HG03460 (cell line): ENCODE measurements around the gene TMEM184B.

Experiments used
- ATAC-seq: cut with Tn5 transposase; IDR thresholded peaks from one replicate; pipeline ENCODE4 v1.9.1; 2021; ENCODE audit not compliant: unreplicated experiment

Gene TMEM184B

GRCh38 chr22:38207898-38208432, 64.8 kb downstream of the TMEM184B start:
- no peak for ATAC-seq

- no peak for ATAC-seq
Observed at GRCh38 chr22:38205261-38206128, 67.3 kb downstream of the TMEM184B start.

DNA sequence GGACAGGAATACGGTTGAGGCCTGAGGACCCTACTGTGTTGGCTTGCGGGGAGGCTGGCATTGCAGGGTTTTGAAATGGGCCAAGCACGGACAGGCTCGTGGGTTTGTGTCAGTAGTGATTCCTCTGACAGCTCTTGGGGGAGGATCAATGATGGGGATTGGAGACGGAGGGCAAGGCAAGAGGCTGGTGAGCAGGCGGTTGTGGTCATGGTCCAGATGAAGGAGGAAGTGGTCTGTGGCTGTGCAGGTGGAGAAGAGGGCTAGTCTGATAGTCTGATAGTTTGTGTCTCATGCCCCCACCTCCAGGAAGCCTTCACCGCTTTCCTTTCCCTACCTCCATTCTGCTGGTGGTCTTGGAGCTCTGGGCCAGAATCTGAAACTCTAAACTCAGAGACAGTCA, 68.0 kb downstream of the TMEM184B start:
- ATAC-seq, result no peak

GRCh38 chr22:38203855-38204514, 68.8 kb downstream of the TMEM184B start:
- ATAC-seq, result no peak

DNA sequence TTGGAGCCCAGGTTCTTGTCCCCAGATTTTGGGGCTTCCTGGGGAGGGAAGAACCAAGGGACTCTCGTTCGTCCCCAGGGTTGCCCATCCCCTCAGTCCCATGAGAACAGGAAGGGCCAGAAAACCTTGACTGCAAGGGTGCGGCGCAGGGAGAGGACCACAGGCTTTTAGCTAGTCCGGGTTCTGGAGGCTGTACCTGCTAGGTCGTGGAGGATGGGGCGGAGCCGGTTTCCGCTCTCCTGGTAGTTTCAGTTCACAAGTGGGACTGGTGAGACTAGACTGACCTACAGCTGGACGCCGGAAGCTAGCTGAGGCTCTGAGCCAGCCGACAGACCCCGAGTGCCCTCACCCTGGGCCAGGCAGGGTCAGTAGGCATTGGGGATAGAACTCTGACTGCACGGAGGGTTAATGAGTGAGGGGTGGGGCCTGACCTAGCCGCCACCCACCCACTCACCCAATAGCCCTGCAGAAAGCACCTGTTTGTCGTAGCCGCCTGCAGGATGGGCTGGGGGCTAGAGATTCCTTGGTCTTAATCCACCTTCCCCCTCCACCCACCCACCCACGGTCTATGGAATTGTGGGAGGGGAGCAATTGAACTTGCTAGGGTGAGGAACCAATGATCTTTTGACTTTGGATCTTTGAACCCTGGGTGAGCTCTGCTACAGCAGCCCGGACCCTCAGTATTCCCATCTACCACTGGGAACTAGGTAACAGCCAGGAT, 69.6 kb downstream of the TMEM184B start:
- no peak for ATAC-seq

- peak; percentile 16 for ATAC-seq
Observed at GRCh38 chr22:38202437-38203089, 70.2 kb downstream of the TMEM184B start.

GRCh38 chr22:38201711-38202436, 70.9 kb downstream of the TMEM184B start, which contains the start of gene MAFF:
Gene MAFF, plus strand, starts transcription at chr22:38201994. Its CDS starts 11,860 bp downstream, at chr22:38213854.
- ATAC-seq, result peak; percentile 42

GRCh38 chr22:38201371-38201710, 71.5 kb downstream of the TMEM184B start:
- no peak for ATAC-seq

DNA sequence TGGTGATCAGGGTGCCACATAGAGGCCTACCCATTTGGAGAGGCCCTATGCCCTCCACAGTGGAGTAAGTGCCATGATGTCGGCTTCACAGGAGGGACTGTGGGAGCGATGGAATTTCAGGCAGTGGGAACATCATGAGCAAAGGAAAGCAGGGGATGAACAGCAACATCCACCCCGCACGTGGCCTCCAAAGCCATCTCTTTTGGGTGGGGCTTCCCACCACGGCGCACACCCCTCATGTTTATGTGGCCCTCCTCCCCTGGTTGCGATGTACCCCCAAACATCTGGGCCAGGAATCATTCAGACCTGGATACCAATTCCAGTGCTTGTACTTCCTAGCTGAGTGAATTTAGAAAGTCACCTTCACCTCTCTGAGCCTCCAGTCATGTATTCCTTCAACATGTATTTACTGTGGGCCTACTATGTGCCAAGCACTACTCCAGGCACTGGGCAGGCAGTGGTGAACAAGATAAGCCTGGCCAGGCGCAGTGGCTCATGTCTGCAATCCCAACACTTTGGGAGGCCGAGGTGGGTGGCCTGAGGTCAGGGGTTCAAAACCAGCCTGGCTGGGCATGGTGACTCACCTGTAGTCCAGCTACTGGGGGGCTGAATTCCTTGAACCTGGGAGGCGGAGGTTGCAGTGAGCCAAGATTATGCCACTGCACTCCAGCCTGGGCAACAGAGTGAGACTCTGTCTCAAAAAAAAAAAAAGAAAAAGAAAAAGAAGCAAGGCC, 72.8 kb downstream of the TMEM184B start:
- ATAC-seq, result no peak

- ATAC-seq, result no peak
Observed at GRCh38 chr22:38196791-38197419, 75.9 kb downstream of the TMEM184B start.

- ATAC-seq, result no peak
Observed at GRCh38 chr22:38193580-38193979, 79.2 kb downstream of the TMEM184B start.

GRCh38 chr22:38192475-38192863, 80.3 kb downstream of the TMEM184B start:
- ATAC-seq, result no peak

- ATAC-seq, result no peak
Observed at GRCh38 chr22:38191731-38192474, 80.9 kb downstream of the TMEM184B start.

DNA sequence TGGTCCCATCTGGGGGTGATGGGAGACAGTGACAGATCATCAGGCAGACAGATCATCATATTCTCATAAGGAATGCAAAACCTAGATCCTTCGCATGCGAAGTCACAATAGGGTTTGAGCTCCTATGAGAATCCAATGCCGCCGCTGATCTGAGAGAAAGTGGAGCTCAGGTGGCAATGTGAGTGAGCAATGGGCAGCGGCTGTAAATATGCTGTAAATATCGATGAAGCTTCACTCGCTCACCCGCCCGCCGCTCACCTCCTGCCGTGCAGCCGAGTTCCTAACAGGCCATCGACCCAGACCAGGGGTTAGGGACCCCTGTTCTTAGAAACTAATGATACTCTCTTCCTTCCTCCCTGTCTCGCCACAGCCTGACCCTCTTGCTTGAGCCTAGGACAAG, 81.8 kb downstream of the TMEM184B start:
- no peak for ATAC-seq

GRCh38 chr22:38190581-38190980, 82.2 kb downstream of the TMEM184B start:
- no peak for ATAC-seq

DNA sequence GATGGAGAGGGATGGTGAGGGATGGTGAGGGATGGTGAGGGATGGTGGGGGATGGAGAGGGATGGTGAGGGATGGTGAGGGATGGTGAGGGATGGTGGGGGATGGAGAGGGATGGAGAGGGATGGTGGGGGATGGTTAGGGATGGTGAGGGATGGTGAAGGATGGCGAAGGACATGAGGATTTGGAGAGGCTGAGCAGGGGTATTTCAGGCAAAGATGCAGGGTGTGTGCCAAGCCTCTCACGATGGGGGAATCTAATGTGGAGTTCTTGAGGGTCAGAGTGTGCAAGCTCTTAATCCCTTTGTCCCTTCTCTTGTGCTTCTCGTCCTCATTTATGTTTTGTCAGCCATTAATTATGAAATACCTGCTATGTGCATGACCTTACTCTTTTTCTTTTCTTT, 83.7 kb downstream of the TMEM184B start:
- ATAC-seq, result no peak

DNA sequence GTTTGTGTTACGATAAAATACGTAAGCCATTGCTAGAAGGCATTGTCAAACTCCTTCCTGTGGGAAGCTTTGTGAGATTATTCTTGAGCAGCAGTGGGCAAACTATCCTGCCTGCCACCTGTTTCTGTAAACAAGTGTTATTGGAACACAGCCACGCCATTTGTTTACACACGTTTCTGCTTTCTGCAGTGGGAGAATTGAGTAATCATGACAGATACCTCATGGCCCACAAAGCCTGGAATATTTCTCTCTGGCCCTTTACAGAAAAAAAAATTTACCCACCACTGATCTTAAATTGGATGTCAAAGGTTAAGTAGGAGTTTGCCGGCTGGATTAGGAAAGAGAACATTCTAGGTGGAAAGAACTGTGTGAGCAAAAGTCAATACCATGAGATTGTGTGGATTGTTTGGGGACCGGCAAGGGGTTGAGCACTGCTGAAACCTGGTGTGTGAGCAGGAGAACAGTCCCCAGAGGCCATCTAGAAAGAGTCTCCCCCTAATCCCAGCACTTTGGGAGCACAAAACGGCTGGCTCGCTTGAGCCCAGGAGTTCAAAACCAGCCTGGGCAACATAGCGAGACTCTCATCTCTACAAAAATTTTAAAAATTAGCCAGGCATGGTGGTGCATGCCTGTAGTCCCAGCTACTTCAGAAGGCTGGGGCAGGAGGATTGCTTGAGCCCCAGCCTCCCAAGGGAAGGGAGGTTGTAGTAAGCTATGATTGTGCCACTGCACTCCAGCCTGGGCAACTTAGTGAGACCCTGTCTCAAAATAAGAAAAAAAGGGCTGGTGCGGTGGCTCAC, 85.2 kb downstream of the TMEM184B start:
- ATAC-seq, result no peak

DNA sequence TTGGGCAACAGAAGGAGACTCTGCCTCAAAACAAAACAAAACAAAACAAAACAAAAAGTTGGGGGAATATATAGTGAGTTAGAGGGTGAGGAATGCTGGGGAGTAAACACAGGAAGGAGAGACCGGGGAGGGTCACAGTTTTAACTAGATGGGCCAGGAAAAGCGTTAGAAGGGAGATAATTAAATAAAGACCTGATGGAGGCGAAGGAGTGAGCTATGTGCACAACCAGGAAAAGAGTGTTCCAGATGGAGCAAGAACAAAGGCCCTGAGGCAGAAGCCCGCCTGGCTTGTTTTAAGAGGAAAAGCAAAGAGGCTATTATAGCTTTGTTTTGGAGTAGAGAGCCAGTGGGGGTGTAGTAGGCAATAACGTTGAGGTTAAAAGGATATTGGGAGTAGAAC, 86.4 kb downstream of the TMEM184B start:
- ATAC-seq, result no peak
